ENCODE results near the gene KLK6.

The KLK6 gene

GRCh38 chr19:50932690-50933083, 36.7 kb downstream of the KLK6 start:
- Histone ChIP-seq H2AFZ (ENCODE audit: low read depth, low read length, severe bottlenecking) (no peak overlapping the region), H3K9me3 (ENCODE audit: insufficient read depth, low read length) (no peaks in the 10 kb centered on the region), H3F3A (ENCODE audit: insufficient read depth) (no peaks in the 10 kb centered on the region), H3K79me2 (ENCODE audit: insufficient read depth, low read length) (no peaks in the 10 kb centered on the region), H3K27me3 (ENCODE audit: low read length) (no peaks in the 10 kb centered on the region), H3K4me3 (ENCODE audit: insufficient read depth, low read length, poor library complexity, severe bottlenecking) (no peak overlapping the region), H3K27ac (ENCODE audit: low read depth, low read length) (no peak overlapping the region), H3K9me2 (replicated peaks; ENCODE audit: insufficient read depth, low read length) (no peaks in the 10 kb centered on the region), H4K20me1 (ENCODE audit: low read depth, low read length) (no peaks in the 10 kb centered on the region), H3K9ac (ENCODE audit: low read length) (no peak overlapping the region), H3K4me2 (ENCODE audit: low read depth, low read length, poor library complexity, severe bottlenecking) (no peak overlapping the region), H3K36me3 (ENCODE audit: low read length) (no peaks in the 10 kb centered on the region)
- no peak for TF ChIP-seq EZH2phosphoT487 (conservative IDR thresholded peaks at IDR 0.05; ENCODE audit: low read length)
- no peak for TF ChIP-seq CTCF (IDR thresholded peaks at IDR 0.05; ENCODE audit: insufficient read depth, low read length, poor library complexity, severe bottlenecking)

GRCh38 chr19:50932018-50932689, 37.2 kb downstream of the KLK6 start:
- Histone ChIP-seq H3F3A (ENCODE audit: insufficient read depth) (no peaks in the 10 kb centered on the region), H3K9me2 (replicated peaks; ENCODE audit: insufficient read depth, low read length) (no peaks in the 10 kb centered on the region), H2AFZ (ENCODE audit: low read depth, low read length, severe bottlenecking) (no peak overlapping the region), H3K79me2 (ENCODE audit: insufficient read depth, low read length) (no peaks in the 10 kb centered on the region), H4K20me1 (ENCODE audit: low read depth, low read length) (no peaks in the 10 kb centered on the region), H3K4me3 (ENCODE audit: insufficient read depth, low read length, poor library complexity, severe bottlenecking) (no peak overlapping the region), H3K36me3 (ENCODE audit: low read length) (no peaks in the 10 kb centered on the region), H3K9me3 (ENCODE audit: insufficient read depth, low read length) (no peaks in the 10 kb centered on the region), H3K9ac (ENCODE audit: low read length) (no peak overlapping the region), H3K27me3 (ENCODE audit: low read length) (no peaks in the 10 kb centered on the region), H3K4me2 (ENCODE audit: low read depth, low read length, poor library complexity, severe bottlenecking) (no peak overlapping the region), H3K27ac (ENCODE audit: low read depth, low read length) (no peak overlapping the region)
- TF ChIP-seq EZH2phosphoT487 (conservative IDR thresholded peaks at IDR 0.05; ENCODE audit: low read length) (no peak), CTCF (IDR thresholded peaks at IDR 0.05; ENCODE audit: insufficient read depth, low read length, poor library complexity, severe bottlenecking) (no peak)

GRCh38 chr19:50931023-50931422, 38.4 kb downstream of the KLK6 start:
- Histone ChIP-seq H3K27me3 (ENCODE audit: low read length) (no peaks in the 10 kb centered on the region), H3K9me3 (ENCODE audit: insufficient read depth, low read length) (no peaks in the 10 kb centered on the region), H3K9me2 (replicated peaks; ENCODE audit: insufficient read depth, low read length) (no peaks in the 10 kb centered on the region), H3K79me2 (ENCODE audit: insufficient read depth, low read length) (no peaks in the 10 kb centered on the region), H3K36me3 (ENCODE audit: low read length) (no peaks in the 10 kb centered on the region), H3K4me2 (ENCODE audit: low read depth, low read length, poor library complexity, severe bottlenecking) (no peak overlapping the region), H3K27ac (ENCODE audit: low read depth, low read length) (no peak overlapping the region), H3K4me3 (ENCODE audit: insufficient read depth, low read length, poor library complexity, severe bottlenecking) (no peak overlapping the region), H2AFZ (ENCODE audit: low read depth, low read length, severe bottlenecking) (no peak overlapping the region), H3F3A (ENCODE audit: insufficient read depth) (no peaks in the 10 kb centered on the region), H3K9ac (ENCODE audit: low read length) (no peak overlapping the region), H4K20me1 (ENCODE audit: low read depth, low read length) (no peaks in the 10 kb centered on the region)
- TF ChIP-seq CTCF (IDR thresholded peaks at IDR 0.05; ENCODE audit: insufficient read depth, low read length, poor library complexity, severe bottlenecking) (no peak), EZH2phosphoT487 (conservative IDR thresholded peaks at IDR 0.05; ENCODE audit: low read length) (no peak)
